IPS-15b (cell line): ENCODE measurements around the gene UBL4B.
A peak's percentile ranks its signal among the peaks of the same experiment; 100 is the strongest.

Experiments
- H3K27me3 ChIP-seq: one replicate; pipeline ENCODE4 v1.6.1; 2013; ENCODE audit warnings: low read length; ENCODE audit not compliant: control insufficient read depth, insufficient read depth
- H3K36me3 ChIP-seq: one replicate; pipeline ENCODE4 v1.6.1; 2013; ENCODE audit warnings: low read length; ENCODE audit not compliant: control insufficient read depth, insufficient read depth
- H3K4me1 ChIP-seq: one replicate; pipeline ENCODE4 v1.6.1; 2013; ENCODE audit warnings: mild to moderate bottlenecking, low read length; ENCODE audit not compliant: control insufficient read depth, insufficient read depth
- H3K4me3 ChIP-seq: one replicate; pipeline ENCODE4 v1.5.1; 2013; ENCODE audit warnings: low read depth, low read length
- H3K9ac ChIP-seq: one replicate; pipeline ENCODE4 v1.6.1; 2013; ENCODE audit warnings: low read depth, mild to moderate bottlenecking, low read length
- H3K9me3 ChIP-seq: one replicate; pipeline ENCODE4 v1.6.1; 2013; ENCODE audit warnings: mild to moderate bottlenecking, low read length; ENCODE audit not compliant: control insufficient read depth, insufficient read depth

The UBL4B gene

DNA sequence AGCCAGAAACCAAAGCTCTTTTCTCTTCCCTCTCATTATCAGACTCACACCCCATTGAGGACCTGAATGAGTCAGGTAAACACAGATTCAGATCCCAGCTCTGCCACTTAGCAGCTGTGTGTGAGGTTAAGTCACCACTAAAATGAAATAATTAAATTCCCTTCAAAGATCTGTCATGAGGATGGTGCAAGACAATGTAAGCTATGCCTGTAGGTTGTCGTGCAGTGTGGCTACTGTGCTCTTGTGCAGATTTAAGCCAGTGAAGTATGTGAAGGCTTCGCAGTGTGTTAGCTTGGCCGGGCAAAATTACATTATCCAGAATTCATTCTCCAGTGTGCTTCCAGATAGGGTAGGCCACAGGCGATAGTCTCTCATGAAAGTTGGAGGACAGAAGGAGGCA lies 13.6 kb downstream of the UBL4B start:
- Histone ChIP-seq H3K27me3 (peaks cover 21% of the 10 kb centered on the region), H3K4me1 (peaks cover 2% of the 10 kb centered on the region), H3K9me3 (no peaks in the 10 kb centered on the region), H3K4me3 (no peak overlapping the region), H3K9ac (no peak overlapping the region), H3K36me3 (no peaks in the 10 kb centered on the region)

DNA sequence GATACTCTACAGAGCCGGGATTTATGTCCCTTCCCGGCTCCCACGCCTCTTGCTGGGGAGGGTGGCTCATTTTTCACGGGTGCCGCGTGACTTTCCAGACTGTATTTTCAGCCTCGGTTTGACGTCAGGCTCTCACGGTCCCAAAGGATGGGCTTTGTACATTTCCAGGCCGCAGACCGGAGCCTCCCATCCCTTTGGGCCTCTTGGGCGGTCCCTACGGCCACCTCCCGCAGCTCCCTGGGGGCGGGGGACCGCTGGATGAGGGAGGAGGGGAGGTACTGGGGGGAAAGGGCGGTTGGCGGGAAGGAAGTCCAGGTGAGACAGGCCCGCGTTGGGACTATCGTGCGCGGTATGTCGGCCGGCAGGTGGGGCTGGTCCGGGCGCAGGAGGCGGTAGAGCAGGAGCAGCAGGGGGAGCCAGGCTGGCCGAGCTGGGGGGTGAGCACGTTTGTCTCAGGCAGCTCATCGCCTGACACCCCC lies 17.9 kb downstream of the UBL4B start:
- Histone ChIP-seq H3K27me3 (peaks cover 24% of the 10 kb centered on the region), H3K4me3 (peak overlapping the region; percentile 26), H3K9me3 (no peaks in the 10 kb centered on the region), H3K36me3 (no peaks in the 10 kb centered on the region), H3K4me1 (peaks cover 6% of the 10 kb centered on the region), H3K9ac (no peak overlapping the region)

DNA sequence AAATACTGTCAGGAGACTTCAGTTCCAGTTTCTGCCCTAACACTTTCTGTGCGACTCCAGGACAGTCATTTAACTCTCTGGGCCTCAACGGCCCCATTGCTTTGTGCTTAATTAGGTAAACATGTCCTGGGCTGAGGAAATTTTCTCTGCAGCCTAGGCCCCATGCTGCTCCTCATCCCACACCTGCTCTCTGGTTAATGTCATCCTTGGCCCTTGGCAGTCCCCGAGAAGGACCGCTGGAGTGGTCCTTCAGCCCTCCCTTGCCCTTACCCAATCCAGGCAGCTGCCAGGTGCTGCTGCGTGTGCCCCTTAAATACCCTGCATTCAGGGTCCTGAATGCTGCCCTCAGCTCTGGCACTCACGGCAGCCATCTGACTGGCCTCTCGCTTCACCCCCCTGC lies 18.7 kb downstream of the UBL4B start:
- Histone ChIP-seq H3K27me3 (peaks cover 24% of the 10 kb centered on the region), H3K4me1 (peaks cover 6% of the 10 kb centered on the region), H3K4me3 (peak overlapping the region; percentile 26), H3K9me3 (no peaks in the 10 kb centered on the region), H3K9ac (no peak overlapping the region), H3K36me3 (no peaks in the 10 kb centered on the region)

DNA sequence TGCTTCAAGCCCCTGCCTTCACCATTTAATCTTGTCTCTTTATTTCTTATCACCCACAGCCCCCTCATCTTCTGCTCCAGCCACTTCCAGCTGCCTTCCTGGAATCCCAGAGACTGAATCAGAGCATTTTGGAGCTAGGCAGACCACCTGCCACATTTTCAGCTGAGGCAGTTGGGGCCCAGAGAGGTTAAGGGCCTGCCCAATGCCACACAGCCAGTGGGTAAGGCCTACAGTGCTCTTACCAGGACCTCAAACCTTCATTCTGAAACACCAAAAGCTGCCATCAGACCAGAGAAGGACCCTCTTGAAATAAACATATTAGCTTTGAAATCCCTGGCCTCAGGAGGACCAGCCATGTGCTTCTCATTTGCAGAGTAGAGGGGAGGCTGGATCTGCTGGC lies 20.4 kb downstream of the UBL4B start:
- H3K9me3 ChIP-seq = no peaks in the 10 kb centered on the region
- peaks cover 30% of the 10 kb centered on the region for H3K27me3 ChIP-seq
- no peaks in the 10 kb centered on the region for H3K36me3 ChIP-seq
- H3K9ac ChIP-seq = no peak overlapping the region
- H3K4me1 ChIP-seq = peaks cover 11% of the 10 kb centered on the region
- H3K4me3 ChIP-seq = no peak overlapping the region

DNA sequence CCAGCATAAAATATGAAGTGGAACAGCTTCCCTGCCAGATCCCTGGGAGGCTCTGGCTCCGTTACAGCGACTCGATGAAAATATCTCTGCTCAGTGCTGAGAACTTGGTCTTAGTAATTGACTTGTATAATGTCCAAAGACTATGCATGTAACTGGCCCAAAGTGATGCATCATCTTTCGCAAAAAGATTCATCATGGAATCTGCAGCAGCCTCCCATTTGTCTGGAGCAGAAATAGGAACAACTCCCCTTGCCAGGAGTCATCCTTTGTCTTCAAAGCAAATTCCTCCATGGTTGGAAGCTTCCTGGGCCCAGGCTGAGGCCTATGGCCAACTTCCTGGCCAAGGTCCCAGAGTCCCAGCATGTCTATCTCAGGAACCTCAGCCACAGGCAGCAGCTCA lies 21.2 kb downstream of the UBL4B start:
- no peaks in the 10 kb centered on the region for H3K36me3 ChIP-seq
- H3K9ac ChIP-seq = no peak overlapping the region
- peaks cover 11% of the 10 kb centered on the region for H3K4me1 ChIP-seq
- peaks cover 27% of the 10 kb centered on the region for H3K27me3 ChIP-seq
- H3K4me3 ChIP-seq = no peak overlapping the region
- no peaks in the 10 kb centered on the region for H3K9me3 ChIP-seq

DNA sequence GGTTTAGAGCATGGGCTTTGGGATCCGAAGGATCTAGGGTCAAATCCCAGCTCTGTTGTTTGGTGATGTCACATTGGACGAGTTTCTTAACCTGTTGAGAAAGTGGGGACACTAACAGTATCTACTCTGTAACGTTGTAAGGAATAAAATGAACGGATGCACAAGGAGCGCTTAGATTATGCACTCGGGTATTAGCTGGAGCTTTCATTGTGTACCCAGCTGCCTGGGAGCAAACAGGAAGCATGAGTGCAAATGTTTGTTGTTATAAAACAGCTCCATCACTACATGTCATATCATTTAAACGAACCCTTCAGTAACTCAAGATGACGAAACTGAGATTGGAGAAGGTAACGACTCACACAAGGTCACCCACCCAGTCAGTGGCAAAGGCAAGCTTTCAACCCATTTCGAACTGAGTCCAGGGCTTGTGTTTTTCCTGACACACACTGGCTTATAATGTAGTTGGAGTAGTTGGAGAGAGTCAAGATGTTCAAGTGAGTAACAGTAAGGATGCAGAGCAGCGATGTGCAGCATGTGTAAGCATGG lies 21.9 kb downstream of the UBL4B start:
- Histone ChIP-seq H3K9me3 (no peaks in the 10 kb centered on the region), H3K36me3 (no peaks in the 10 kb centered on the region), H3K4me3 (no peak overlapping the region), H3K9ac (no peak overlapping the region), H3K4me1 (peaks cover 11% of the 10 kb centered on the region), H3K27me3 (peaks cover 24% of the 10 kb centered on the region)

DNA sequence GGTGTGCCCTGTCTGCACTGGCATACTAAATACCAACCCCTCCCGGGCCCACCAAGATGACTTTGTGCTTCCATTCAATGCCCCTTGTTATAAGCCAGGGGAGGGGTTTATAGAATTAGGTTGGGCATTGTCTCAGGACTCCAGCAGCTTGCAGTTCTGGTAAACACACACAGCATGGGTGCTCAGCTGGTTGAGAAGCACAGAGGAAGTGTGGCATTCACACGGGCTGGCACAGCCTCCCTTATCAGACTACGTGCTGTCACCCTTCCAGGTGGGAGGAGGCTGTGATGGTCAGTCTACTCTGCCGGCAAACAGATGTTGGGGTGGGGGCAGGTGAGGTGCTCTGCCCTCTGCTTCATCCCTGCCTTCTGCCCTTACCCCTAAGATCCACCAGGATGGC lies 23.0 kb downstream of the UBL4B start:
- no peaks in the 10 kb centered on the region for H3K36me3 ChIP-seq
- H3K27me3 ChIP-seq = peaks cover 15% of the 10 kb centered on the region
- peaks cover 11% of the 10 kb centered on the region for H3K4me1 ChIP-seq
- no peaks in the 10 kb centered on the region for H3K9me3 ChIP-seq
- no peak overlapping the region for H3K9ac ChIP-seq
- H3K4me3 ChIP-seq = no peak overlapping the region

DNA sequence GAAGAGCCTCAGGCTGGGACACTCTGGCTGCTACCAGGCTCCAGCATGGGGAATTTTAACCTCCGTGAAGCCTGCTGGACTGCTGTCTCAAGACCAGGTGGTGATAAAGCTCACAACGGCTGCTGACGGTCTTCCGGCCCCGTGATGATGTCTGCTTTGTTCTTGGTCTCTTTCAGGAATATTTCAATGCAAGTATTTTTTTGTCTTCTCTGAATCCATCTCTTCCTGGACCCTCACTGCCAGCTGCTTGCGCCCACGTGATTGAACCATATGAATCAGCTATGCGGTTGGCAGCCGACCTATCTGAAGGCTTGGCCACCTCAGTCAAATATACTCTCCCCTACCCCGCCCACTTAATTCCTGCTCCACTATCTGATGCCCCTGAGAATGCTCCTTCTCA lies 23.4 kb downstream of the UBL4B start:
- H3K9ac ChIP-seq = no peak overlapping the region
- no peak overlapping the region for H3K4me3 ChIP-seq
- H3K36me3 ChIP-seq = no peaks in the 10 kb centered on the region
- H3K9me3 ChIP-seq = no peaks in the 10 kb centered on the region
- H3K27me3 ChIP-seq = peaks cover 14% of the 10 kb centered on the region
- peaks cover 10% of the 10 kb centered on the region for H3K4me1 ChIP-seq

DNA sequence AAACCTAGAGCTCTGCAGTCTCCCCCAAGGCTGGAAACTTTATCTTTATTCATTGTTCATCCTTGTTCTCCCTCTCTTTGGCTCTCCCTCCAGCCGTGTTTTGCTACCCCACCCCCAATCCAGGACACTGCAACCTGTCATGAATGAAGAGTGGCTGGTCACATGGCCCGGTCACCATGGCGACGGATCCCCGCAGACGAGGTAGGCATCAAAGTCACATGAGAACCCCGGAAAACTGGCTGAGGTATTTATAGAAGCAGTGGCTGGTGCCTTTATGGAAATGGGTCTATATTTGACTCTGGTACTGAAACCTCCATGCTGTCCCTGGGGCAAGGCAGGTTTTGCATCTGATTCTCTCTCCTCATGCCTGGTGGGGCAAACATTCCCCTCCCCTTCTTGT lies 24.7 kb downstream of the UBL4B start:
- Histone ChIP-seq H3K27me3 (peaks cover 9% of the 10 kb centered on the region), H3K4me1 (peaks cover 5% of the 10 kb centered on the region), H3K9me3 (no peaks in the 10 kb centered on the region), H3K36me3 (no peaks in the 10 kb centered on the region), H3K4me3 (peak overlapping the region; percentile 23), H3K9ac (no peak overlapping the region)

DNA sequence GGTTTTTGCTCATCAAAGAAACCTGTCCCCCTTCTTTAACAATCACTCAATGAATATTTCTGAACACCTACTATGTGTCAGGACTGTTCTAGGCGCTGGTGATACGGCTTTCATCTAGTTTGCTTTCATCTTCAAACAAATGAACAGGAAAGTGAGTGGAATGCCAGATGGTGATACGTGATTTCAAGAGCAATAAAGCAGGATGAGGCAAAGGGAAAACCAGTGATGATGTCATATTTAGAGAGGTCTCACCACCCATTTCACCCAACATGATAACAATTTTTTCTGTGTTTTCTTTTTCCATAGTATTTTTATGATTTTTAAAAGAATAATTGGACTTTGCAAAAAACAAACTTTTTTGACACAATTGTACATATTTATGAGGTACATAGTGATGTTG lies 26.7 kb downstream of the UBL4B start:
- peaks cover 15% of the 10 kb centered on the region for H3K27me3 ChIP-seq
- H3K4me3 ChIP-seq = no peak overlapping the region
- no peaks in the 10 kb centered on the region for H3K36me3 ChIP-seq
- no peaks in the 10 kb centered on the region for H3K9me3 ChIP-seq
- H3K9ac ChIP-seq = no peak overlapping the region
- peaks cover 5% of the 10 kb centered on the region for H3K4me1 ChIP-seq

DNA sequence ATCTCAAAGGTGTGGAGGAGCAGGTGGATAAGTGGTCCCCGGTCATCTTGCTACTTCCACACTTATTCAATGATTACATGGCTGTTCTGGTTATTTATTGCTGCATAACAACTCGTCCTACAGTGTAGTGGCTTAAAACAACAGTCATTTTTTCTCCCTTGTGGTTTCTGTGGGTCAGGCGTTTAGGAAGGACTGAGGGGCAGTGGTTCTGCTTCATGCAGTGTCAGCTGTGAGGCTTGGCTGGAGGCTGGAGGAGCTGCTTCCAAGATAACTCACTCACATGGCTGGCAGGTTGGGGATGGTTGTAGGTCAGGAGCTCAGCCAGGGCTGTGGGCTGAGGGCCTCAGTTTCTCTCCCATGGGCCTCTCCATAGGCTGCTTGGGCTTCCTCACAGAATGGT lies 32.1 kb downstream of the UBL4B start:
- Histone ChIP-seq H3K27me3 (peaks cover 61% of the 10 kb centered on the region), H3K9me3 (no peaks in the 10 kb centered on the region), H3K4me1 (no peaks in the 10 kb centered on the region), H3K36me3 (no peaks in the 10 kb centered on the region), H3K4me3 (no peak overlapping the region), H3K9ac (no peak overlapping the region)

DNA sequence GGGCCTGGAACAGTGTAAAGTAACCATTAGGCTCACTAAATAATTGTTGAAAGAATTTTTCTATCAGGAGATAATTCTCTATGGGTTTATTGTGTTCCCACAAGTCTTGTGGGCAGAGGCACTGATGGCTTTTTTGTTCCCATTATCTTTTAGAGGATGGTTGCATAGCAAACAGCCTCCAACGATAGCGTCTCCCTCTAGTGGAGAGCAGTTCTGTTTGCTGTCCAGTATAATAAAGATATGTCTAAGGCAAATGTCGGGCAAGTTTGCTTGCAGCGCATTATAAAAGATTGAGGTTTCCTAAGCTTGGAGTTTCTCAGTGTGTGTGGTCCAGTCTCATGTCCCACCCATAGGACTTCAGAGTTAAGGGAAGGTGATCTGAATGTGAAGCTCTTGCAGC lies 36.7 kb downstream of the UBL4B start:
- Histone ChIP-seq H3K27me3 (peaks cover 98% of the 10 kb centered on the region), H3K9me3 (no peaks in the 10 kb centered on the region), H3K36me3 (no peaks in the 10 kb centered on the region), H3K4me1 (no peaks in the 10 kb centered on the region), H3K9ac (no peak overlapping the region), H3K4me3 (no peak overlapping the region)
